Activated T-helper 2 cell treated with anti-CD3 and anti-CD28 coated beads, Interferon-gamma antibody, Interleukin-2, Interleukin-4, amounts not matched to agents 10 μg/mL and 5 μg/mL and 100 μg/mL, durations not matched to agents 14 hours and 24 hours and 36 hours (primary cell): ENCODE measurements around the gene RNF182. TPM values are rescaled to one million over a fixed set of nuclear protein-coding genes. Genes with fewer than 3 reads are reported as not detected.
A peak's percentile ranks its signal among the peaks of the same experiment; 100 is the strongest.
"Not testable (repeated sequence)": the region's sequence is repeated elsewhere in the genome, so short reads cannot be mapped to it uniquely, and the experiment has no call there.

Source experiments
- DNase-seq: peaks from one replicate; pipeline ENCODE4 v3.0.0; 2021; ENCODE audit warnings: low spot score
- H3K27ac Mint-ChIP-seq: one replicate; pipeline ENCODE4 v1.8.0; 2021; ENCODE audit warnings: mixed read lengths
- H3K27me3 Mint-ChIP-seq: one replicate; pipeline ENCODE4 v1.8.0; 2021; ENCODE audit warnings: low read depth, mixed read lengths
- H3K36me3 Mint-ChIP-seq: one replicate; pipeline ENCODE4 v1.8.0; 2021; ENCODE audit warnings: low read depth, mixed read lengths
- H3K4me1 Mint-ChIP-seq: one replicate; pipeline ENCODE4 v1.8.0; 2021; ENCODE audit warnings: low read depth, mixed read lengths
- H3K4me3 Mint-ChIP-seq: one replicate; pipeline ENCODE4 v1.8.0; 2021; ENCODE audit warnings: low read depth, mild to moderate bottlenecking, moderate library complexity, mixed read lengths
- H3K9me3 Mint-ChIP-seq: one replicate; pipeline ENCODE4 v1.8.0; 2021; ENCODE audit warnings: mixed read lengths
- intact Hi-C: fragments of 100-400 bp; cut with micrococcal nuclease; formaldehyde crosslinking; loops from one replicate; pipeline ENCODE4 v1.15.1; 2023
- total RNA-seq: library from RNA; stranded (reverse); gene quantifications from 2 replicates; pipeline ENCODE4 v1.2.3, GENCODE V29; 2022

The RNF182 gene
- total RNA-seq, 1 donor from 2014 or later = not detected

GRCh38 chr6:13922750-13923149 is 2.0 kb upstream of the RNF182 start:
- no peaks in the 10 kb centered on the region for H3K9me3 Mint-ChIP-seq
- H3K4me3 Mint-ChIP-seq = no peak overlapping the region
- no peak for DNase-seq
- intact Hi-C loops = no loop called here
- no peaks in the 10 kb centered on the region for H3K36me3 Mint-ChIP-seq
- peaks cover 73% of the 10 kb centered on the region for H3K27me3 Mint-ChIP-seq
- no peak overlapping the region for H3K27ac Mint-ChIP-seq
- peaks cover 14% of the 10 kb centered on the region for H3K4me1 Mint-ChIP-seq

GRCh38 chr6:13923527-13924145 is 1.1 kb upstream of the RNF182 start:
- Mint-ChIP-seq H3K4me3 (peak overlapping the region; percentile 79), H3K9me3 (no peaks in the 10 kb centered on the region), H3K36me3 (no peaks in the 10 kb centered on the region), H3K27ac (no peak overlapping the region), H3K4me1 (peaks cover 14% of the 10 kb centered on the region), H3K27me3 (peaks cover 72% of the 10 kb centered on the region)
- intact Hi-C loops = no loop called here
- DNase-seq = no peak

GRCh38 chr6:13924146-13924948 is 405 bp upstream of the RNF182 start:
- intact Hi-C loops = no loop called here
- H3K4me3 Mint-ChIP-seq = peak overlapping the region; percentile 79
- no peaks in the 10 kb centered on the region for H3K36me3 Mint-ChIP-seq
- H3K27me3 Mint-ChIP-seq = peaks cover 73% of the 10 kb centered on the region
- peak overlapping the region; percentile 12 for H3K27ac Mint-ChIP-seq
- peaks cover 11% of the 10 kb centered on the region for H3K4me1 Mint-ChIP-seq
- peak; percentile 17 for DNase-seq
- no peaks in the 10 kb centered on the region for H3K9me3 Mint-ChIP-seq

- H3K4me1 Mint-ChIP-seq = peaks cover 11% of the 10 kb centered on the region
- DNase-seq = no peak
- no peaks in the 10 kb centered on the region for H3K9me3 Mint-ChIP-seq
- no peak overlapping the region for H3K27ac Mint-ChIP-seq
- no peak overlapping the region for H3K4me3 Mint-ChIP-seq
- intact Hi-C loops = no loop called here
- no peaks in the 10 kb centered on the region for H3K36me3 Mint-ChIP-seq
- peaks cover 74% of the 10 kb centered on the region for H3K27me3 Mint-ChIP-seq
Observed at GRCh38 chr6:13926378-13926777, 1.6 kb downstream of the RNF182 start.

- Mint-ChIP-seq H3K27ac (no peak overlapping the region), H3K4me3 (no peak overlapping the region), H3K36me3 (no peaks in the 10 kb centered on the region), H3K4me1 (peaks cover 11% of the 10 kb centered on the region), H3K27me3 (peaks cover 79% of the 10 kb centered on the region), H3K9me3 (no peaks in the 10 kb centered on the region)
- no peak for DNase-seq
- intact Hi-C loops = no loop called here
Observed at GRCh38 chr6:13927203-13927602, 2.5 kb downstream of the RNF182 start.

- Mint-ChIP-seq H3K9me3 (no peaks in the 10 kb centered on the region), H3K27me3 (peaks cover 63% of the 10 kb centered on the region)
Observed at GRCh38 chr6:13929196-13929595, 4.4 kb downstream of the RNF182 start.

GRCh38 chr6:13931797-13932402 is 7.1 kb downstream of the RNF182 start:
- H3K36me3 Mint-ChIP-seq = no peaks in the 10 kb centered on the region
- H3K4me1 Mint-ChIP-seq = no peaks in the 10 kb centered on the region
- intact Hi-C loops = no loop called here
- no peaks in the 10 kb centered on the region for H3K9me3 Mint-ChIP-seq
- peaks cover 52% of the 10 kb centered on the region for H3K27me3 Mint-ChIP-seq
- no peak overlapping the region for H3K4me3 Mint-ChIP-seq
- no peak overlapping the region for H3K27ac Mint-ChIP-seq
- no peak for DNase-seq

More at GRCh38 chr6:13929196-13929595, 4.4 kb downstream of the RNF182 start:
- intact Hi-C loops = no loop called here
- Mint-ChIP-seq H3K4me3 (no peak overlapping the region), H3K27ac (no peak overlapping the region), H3K36me3 (no peaks in the 10 kb centered on the region), H3K4me1 (peaks cover 8% of the 10 kb centered on the region)
- DNase-seq = no peak

GRCh38 chr6:13932785-13933184 is 8.0 kb downstream of the RNF182 start:
- Mint-ChIP-seq H3K9me3 (no peaks in the 10 kb centered on the region), H3K4me1 (no peaks in the 10 kb centered on the region)

GRCh38 chr6:13934721-13935120 is 10.0 kb downstream of the RNF182 start:
- H3K9me3 Mint-ChIP-seq = no peaks in the 10 kb centered on the region
- no peak overlapping the region for H3K4me3 Mint-ChIP-seq
- H3K27ac Mint-ChIP-seq = no peak overlapping the region
- H3K27me3 Mint-ChIP-seq = peaks cover 27% of the 10 kb centered on the region
- intact Hi-C loops = no loop called here
- no peaks in the 10 kb centered on the region for H3K4me1 Mint-ChIP-seq
- DNase-seq = no peak
- H3K36me3 Mint-ChIP-seq = no peaks in the 10 kb centered on the region

More at GRCh38 chr6:13932785-13933184, 8.0 kb downstream of the RNF182 start:
- Mint-ChIP-seq H3K27ac (no peak overlapping the region), H3K4me3 (no peak overlapping the region), H3K27me3 (peaks cover 44% of the 10 kb centered on the region), H3K36me3 (no peaks in the 10 kb centered on the region)
- intact Hi-C loops = no loop called here
- no peak for DNase-seq

- no peak for DNase-seq
- Mint-ChIP-seq H3K27me3 (peaks cover 28% of the 10 kb centered on the region), H3K9me3 (no peaks in the 10 kb centered on the region), H3K36me3 (no peaks in the 10 kb centered on the region), H3K27ac (no peak overlapping the region), H3K4me1 (no peaks in the 10 kb centered on the region), H3K4me3 (no peak overlapping the region)
- intact Hi-C loops = no loop called here
Observed at GRCh38 chr6:13935190-13935880, 10.6 kb downstream of the RNF182 start.

- intact Hi-C loops, H3K36me3 Mint-ChIP-seq, H3K27ac Mint-ChIP-seq, H3K9me3 Mint-ChIP-seq, H3K4me1 Mint-ChIP-seq, DNase-seq, H3K4me3 Mint-ChIP-seq: not testable (repeated sequence)
- H3K27me3 Mint-ChIP-seq = peaks cover 26% of the 10 kb centered on the region
Observed at GRCh38 chr6:13935881-13936261, 11.1 kb downstream of the RNF182 start.

GRCh38 chr6:13941902-13942301 is 17.1 kb downstream of the RNF182 start:
- Mint-ChIP-seq H3K9me3 (peaks cover 4% of the 10 kb centered on the region), H3K4me3 (no peak overlapping the region), H3K27me3 (peaks cover 12% of the 10 kb centered on the region), H3K36me3 (no peaks in the 10 kb centered on the region), H3K27ac (no peak overlapping the region), H3K4me1 (no peaks in the 10 kb centered on the region)
- intact Hi-C loops = no loop called here
- no peak for DNase-seq
